Activated naive CD4-positive, alpha-beta T cell treated with anti-CD3 and anti-CD28 coated beads, Interleukin-2, amount 50 U/mL, for 24 hours (primary cell): Measurements from ENCODE around the gene CACNA1I.

ENCODE experiments used
- H3K27ac Mint-ChIP-seq: one replicate; pipeline ENCODE4 v1.8.0; 2021; ENCODE audit warnings: mild to moderate bottlenecking, mixed read lengths
- H3K27me3 Mint-ChIP-seq: one replicate; pipeline ENCODE4 v1.8.0; 2021; ENCODE audit warnings: mixed read lengths
- H3K36me3 Mint-ChIP-seq: one replicate; pipeline ENCODE4 v1.8.0; 2021; ENCODE audit warnings: mixed read lengths
- H3K4me1 Mint-ChIP-seq: one replicate; pipeline ENCODE4 v1.8.0; 2021; ENCODE audit warnings: mixed read lengths
- H3K4me3 Mint-ChIP-seq: one replicate; pipeline ENCODE4 v1.8.0; 2021; ENCODE audit warnings: mild to moderate bottlenecking, mixed read lengths
- H3K9me3 Mint-ChIP-seq: one replicate; pipeline ENCODE4 v1.8.0; 2021; ENCODE audit warnings: mixed read lengths

The CACNA1I gene

GRCh38 chr22:39596601-39597000, 26.0 kb downstream of the CACNA1I start:
- H3K4me3 Mint-ChIP-seq: no peak overlapping the region
- H3K27ac Mint-ChIP-seq: no peak overlapping the region

GRCh38 chr22:39597236-39597869, 26.8 kb downstream of the CACNA1I start:
- H3K4me3 Mint-ChIP-seq: no peak overlapping the region

More at GRCh38 chr22:39596601-39597000, 26.0 kb downstream of the CACNA1I start:
- Mint-ChIP-seq H3K27me3 (no peaks in the 10 kb centered on the region), H3K36me3 (no peaks in the 10 kb centered on the region), H3K9me3 (no peaks in the 10 kb centered on the region), H3K4me1 (peaks cover 16% of the 10 kb centered on the region)

GRCh38 chr22:39598017-39598965, 27.7 kb downstream of the CACNA1I start:
- H3K9me3 Mint-ChIP-seq: no peaks in the 10 kb centered on the region
- no peaks in the 10 kb centered on the region for H3K27me3 Mint-ChIP-seq
- peaks cover 29% of the 10 kb centered on the region for H3K4me1 Mint-ChIP-seq
- peaks cover 1% of the 10 kb centered on the region for H3K36me3 Mint-ChIP-seq
- H3K27ac Mint-ChIP-seq: peak overlapping the region; percentile 9
- H3K4me3 Mint-ChIP-seq: peak overlapping the region; percentile 37

More at GRCh38 chr22:39597236-39597869, 26.8 kb downstream of the CACNA1I start:
- no peaks in the 10 kb centered on the region for H3K36me3 Mint-ChIP-seq
- H3K4me1 Mint-ChIP-seq: peaks cover 21% of the 10 kb centered on the region
- H3K9me3 Mint-ChIP-seq: no peaks in the 10 kb centered on the region
- H3K27ac Mint-ChIP-seq: no peak overlapping the region
- no peaks in the 10 kb centered on the region for H3K27me3 Mint-ChIP-seq

GRCh38 chr22:39600491-39601179, 30.1 kb downstream of the CACNA1I start:
- peaks cover 32% of the 10 kb centered on the region for H3K4me1 Mint-ChIP-seq
- H3K27me3 Mint-ChIP-seq: no peaks in the 10 kb centered on the region
- H3K9me3 Mint-ChIP-seq: no peaks in the 10 kb centered on the region
- H3K27ac Mint-ChIP-seq: no peak overlapping the region
- no peak overlapping the region for H3K4me3 Mint-ChIP-seq
- peaks cover 2% of the 10 kb centered on the region for H3K36me3 Mint-ChIP-seq

- no peaks in the 10 kb centered on the region for H3K9me3 Mint-ChIP-seq
These were observed 30.6 kb downstream of the CACNA1I start for GRCh38 chr22:39601180-39601535.

GRCh38 chr22:39603345-39603744, 32.8 kb downstream of the CACNA1I start:
- H3K9me3 Mint-ChIP-seq: no peaks in the 10 kb centered on the region
- no peaks in the 10 kb centered on the region for H3K27me3 Mint-ChIP-seq
- no peak overlapping the region for H3K27ac Mint-ChIP-seq
- peak overlapping the region; percentile 9 for H3K4me3 Mint-ChIP-seq
- H3K36me3 Mint-ChIP-seq: peaks cover 2% of the 10 kb centered on the region
- peaks cover 29% of the 10 kb centered on the region for H3K4me1 Mint-ChIP-seq

More at GRCh38 chr22:39601180-39601535, 30.6 kb downstream of the CACNA1I start:
- H3K4me1 Mint-ChIP-seq: peaks cover 32% of the 10 kb centered on the region
- H3K36me3 Mint-ChIP-seq: peaks cover 2% of the 10 kb centered on the region
- no peaks in the 10 kb centered on the region for H3K27me3 Mint-ChIP-seq
- peak overlapping the region; percentile 43 for H3K4me3 Mint-ChIP-seq
- peak overlapping the region; percentile 94 for H3K27ac Mint-ChIP-seq

GRCh38 chr22:39610246-39610645, 39.7 kb downstream of the CACNA1I start:
- H3K27ac Mint-ChIP-seq: no peak overlapping the region
- no peaks in the 10 kb centered on the region for H3K36me3 Mint-ChIP-seq
- no peaks in the 10 kb centered on the region for H3K27me3 Mint-ChIP-seq
- peaks cover 23% of the 10 kb centered on the region for H3K4me1 Mint-ChIP-seq
- no peaks in the 10 kb centered on the region for H3K9me3 Mint-ChIP-seq
- H3K4me3 Mint-ChIP-seq: no peak overlapping the region

- Mint-ChIP-seq H3K27me3 (no peaks in the 10 kb centered on the region), H3K9me3 (no peaks in the 10 kb centered on the region), H3K4me3 (no peak overlapping the region), H3K4me1 (peaks cover 28% of the 10 kb centered on the region), H3K36me3 (no peaks in the 10 kb centered on the region), H3K27ac (no peak overlapping the region)
These were observed 40.2 kb downstream of the CACNA1I start for GRCh38 chr22:39610766-39611165.

GRCh38 chr22:39611360-39611759, 40.8 kb downstream of the CACNA1I start:
- H3K4me3 Mint-ChIP-seq: no peak overlapping the region
- H3K4me1 Mint-ChIP-seq: peaks cover 31% of the 10 kb centered on the region
- no peaks in the 10 kb centered on the region for H3K27me3 Mint-ChIP-seq
- no peak overlapping the region for H3K27ac Mint-ChIP-seq
- no peaks in the 10 kb centered on the region for H3K36me3 Mint-ChIP-seq
- no peaks in the 10 kb centered on the region for H3K9me3 Mint-ChIP-seq

- no peaks in the 10 kb centered on the region for H3K36me3 Mint-ChIP-seq
- peaks cover 41% of the 10 kb centered on the region for H3K4me1 Mint-ChIP-seq
- H3K9me3 Mint-ChIP-seq: no peaks in the 10 kb centered on the region
- H3K27ac Mint-ChIP-seq: peak overlapping the region; percentile 89
- H3K27me3 Mint-ChIP-seq: no peaks in the 10 kb centered on the region
- H3K4me3 Mint-ChIP-seq: peak overlapping the region; percentile 68
These were observed 42.4 kb downstream of the CACNA1I start for GRCh38 chr22:39612811-39613548.

GRCh38 chr22:39613549-39613921, 43.0 kb downstream of the CACNA1I start:
- H3K27me3 Mint-ChIP-seq: no peaks in the 10 kb centered on the region
- H3K4me3 Mint-ChIP-seq: no peak overlapping the region
- no peaks in the 10 kb centered on the region for H3K36me3 Mint-ChIP-seq
- no peak overlapping the region for H3K27ac Mint-ChIP-seq
- H3K4me1 Mint-ChIP-seq: peaks cover 45% of the 10 kb centered on the region
- no peaks in the 10 kb centered on the region for H3K9me3 Mint-ChIP-seq

- Mint-ChIP-seq H3K4me3 (no peak overlapping the region), H3K27me3 (no peaks in the 10 kb centered on the region), H3K36me3 (no peaks in the 10 kb centered on the region), H3K9me3 (no peaks in the 10 kb centered on the region), H3K27ac (no peak overlapping the region), H3K4me1 (peaks cover 47% of the 10 kb centered on the region)
These were observed 43.9 kb downstream of the CACNA1I start for GRCh38 chr22:39614442-39614841.

- Mint-ChIP-seq H3K27me3 (no peaks in the 10 kb centered on the region), H3K27ac (peak overlapping the region; percentile 78), H3K4me3 (no peak overlapping the region), H3K9me3 (no peaks in the 10 kb centered on the region), H3K4me1 (peaks cover 50% of the 10 kb centered on the region), H3K36me3 (no peaks in the 10 kb centered on the region)
These were observed 45.5 kb downstream of the CACNA1I start for GRCh38 chr22:39616051-39616450.

- Mint-ChIP-seq H3K9me3 (no peaks in the 10 kb centered on the region), H3K4me1 (peaks cover 50% of the 10 kb centered on the region), H3K4me3 (no peak overlapping the region), H3K36me3 (no peaks in the 10 kb centered on the region), H3K27ac (no peak overlapping the region), H3K27me3 (no peaks in the 10 kb centered on the region)
These were observed 46.2 kb downstream of the CACNA1I start for GRCh38 chr22:39616781-39617180.

- Mint-ChIP-seq H3K4me1 (peaks cover 50% of the 10 kb centered on the region), H3K9me3 (no peaks in the 10 kb centered on the region), H3K4me3 (no peak overlapping the region), H3K36me3 (no peaks in the 10 kb centered on the region), H3K27ac (no peak overlapping the region), H3K27me3 (no peaks in the 10 kb centered on the region)
These were observed 46.8 kb downstream of the CACNA1I start for GRCh38 chr22:39617342-39617741.
